ENCODE data around the gene MGAT1. TPM values are rescaled to one million over a fixed set of nuclear protein-coding genes. Genes with fewer than 3 reads are reported as not detected.

Gene MGAT1
- polyA plus RNA-seq, 3 donors: 231 to 523 (median 385) TPM

DNA sequence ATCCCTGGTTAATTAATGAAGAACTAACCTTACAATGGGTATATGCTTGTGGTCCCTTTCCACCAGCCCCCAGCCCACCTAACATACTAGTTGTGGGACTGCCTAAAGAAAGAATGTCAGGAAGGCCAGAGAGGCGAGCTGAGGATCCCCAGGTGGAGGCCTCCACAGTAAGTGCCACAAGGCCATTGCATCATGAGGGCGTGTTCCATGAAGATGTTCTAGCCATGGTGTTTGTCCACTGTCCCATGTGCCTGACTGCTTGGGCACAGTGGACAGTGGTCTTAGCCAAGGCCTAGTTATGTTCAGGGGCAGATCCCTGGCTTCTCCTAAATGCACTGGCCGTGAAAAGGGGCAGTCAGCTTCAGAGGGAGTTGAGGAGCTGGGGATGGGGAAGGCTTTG, 37.3 kb upstream of the MGAT1 start:
- no peaks in the 10 kb centered on the region for H3K79me2 ChIP-seq (ENCODE audit: insufficient read depth, low read length)
- Mint-ChIP-seq H3K4me3 (no peak overlapping the region), H3K9me3 (peaks cover 0 to 6% (median 3%) of the 10 kb centered on the region in 7 donors), H3K36me3 (peaks cover 24 to 28% of the 10 kb centered on the region in 2 donors), H3K4me1 (peaks cover 2% of the 10 kb centered on the region), H3K27ac (peak overlapping the region in 1 of 7 donors; percentile 68), H3K27me3 (ENCODE audit: low read depth in 3 of 3) (peaks cover 0 to 3% (median 0%) of the 10 kb centered on the region in 3 donors)
- H3K27me3 ChIP-seq (ENCODE audit: control insufficient read depth in 2 of 2, insufficient read depth in 2 of 2, low read length in 2 of 2): no peaks in the 10 kb centered on the region
- DNase-seq: no peak
- no peak overlapping the region for H3K9ac ChIP-seq (ENCODE audit: insufficient read depth, low read length, poor library complexity, severe bottlenecking)
- H3K36me3 ChIP-seq (replicated peaks in 1 of 2; ENCODE audit: control insufficient read depth in 1 of 2, insufficient read depth in 2 of 2, low read length in 2 of 2): peaks cover 20 to 34% of the 10 kb centered on the region in 2 donors
- H3K9me3 ChIP-seq (replicated peaks in 1 of 2; ENCODE audit: control insufficient read depth in 1 of 2, insufficient read depth in 1 of 2, low read length in 2 of 2): no peaks in the 10 kb centered on the region
- 88% methylated on average over 3 of the region's 3 CpGs for WGBS (ENCODE audit: insufficient coverage)
- no peak overlapping the region for H3K4me3 ChIP-seq (replicated peaks in 1 of 3; ENCODE audit: low read depth in 2 of 3, low read length in 3 of 3)
- TF ChIP-seq CTCF (IDR thresholded peaks at IDR 0.05): no peak
- no peaks in the 10 kb centered on the region for H4K20me1 ChIP-seq (ENCODE audit: insufficient read depth, low read length)
- no peak overlapping the region for H3K27ac ChIP-seq (ENCODE audit: low read depth in 1 of 2, low read length in 2 of 2)
- H3K4me1 ChIP-seq (ENCODE audit: control insufficient read depth in 1 of 2, insufficient read depth in 2 of 2, low read length in 2 of 2): no peaks in the 10 kb centered on the region
- H2AFZ ChIP-seq (ENCODE audit: insufficient read depth, low read depth, low read length, poor library complexity, severe bottlenecking): no peak overlapping the region
- no peak overlapping the region for H3K4me2 ChIP-seq (replicated peaks; ENCODE audit: extremely low read depth, low read length, poor library complexity, severe bottlenecking)
- intact Hi-C loops (cut with micrococcal nuclease): loop anchor here in 1 of 2 donors (5.0 kb wide), 1 partner anchor 38 kb away; the partner anchor contains the start of gene MGAT1

- Mint-ChIP-seq H3K27me3 (ENCODE audit: low read depth in 3 of 3) (peaks cover 0 to 2% (median 0%) of the 10 kb centered on the region in 3 donors), H3K4me1 (peaks cover 4% of the 10 kb centered on the region), H3K27ac (no peak overlapping the region), H3K36me3 (peaks cover 31 to 35% of the 10 kb centered on the region in 2 donors), H3K4me3 (no peak overlapping the region), H3K9me3 (peaks cover 0 to 4% (median under 1%) of the 10 kb centered on the region in 7 donors)
- H3K4me2 ChIP-seq (replicated peaks; ENCODE audit: extremely low read depth, low read length, poor library complexity, severe bottlenecking): no peak overlapping the region
- WGBS (ENCODE audit: insufficient coverage): 100% methylated on average over 2 of the region's 2 CpGs
- no peaks in the 10 kb centered on the region for H3K27me3 ChIP-seq (ENCODE audit: control insufficient read depth in 2 of 2, insufficient read depth in 2 of 2, low read length in 2 of 2)
- peaks cover 26 to 41% of the 10 kb centered on the region in 2 donors for H3K36me3 ChIP-seq (replicated peaks in 1 of 2; ENCODE audit: control insufficient read depth in 1 of 2, insufficient read depth in 2 of 2, low read length in 2 of 2)
- H3K9me3 ChIP-seq (replicated peaks in 1 of 2; ENCODE audit: control insufficient read depth in 1 of 2, insufficient read depth in 1 of 2, low read length in 2 of 2): no peaks in the 10 kb centered on the region
- H3K4me3 ChIP-seq (replicated peaks in 1 of 3; ENCODE audit: low read depth in 2 of 3, low read length in 3 of 3): no peak overlapping the region
- intact Hi-C loops (cut with micrococcal nuclease): loop anchor here in 1 of 2 donors (5.0 kb wide), 1 partner anchor 37 kb away; the partner anchor contains the start of gene MGAT1
- no peak for TF ChIP-seq CTCF (IDR thresholded peaks at IDR 0.05)
- H3K9ac ChIP-seq (ENCODE audit: insufficient read depth, low read length, poor library complexity, severe bottlenecking): no peak overlapping the region
- peaks cover 1% of the 10 kb centered on the region for H3K79me2 ChIP-seq (ENCODE audit: insufficient read depth, low read length)
- H3K27ac ChIP-seq (ENCODE audit: low read depth in 1 of 2, low read length in 2 of 2): no peak overlapping the region
- no peaks in the 10 kb centered on the region for H3K4me1 ChIP-seq (ENCODE audit: control insufficient read depth in 1 of 2, insufficient read depth in 2 of 2, low read length in 2 of 2)
- H4K20me1 ChIP-seq (ENCODE audit: insufficient read depth, low read length): peaks cover 5% of the 10 kb centered on the region
- no peak for DNase-seq
- H2AFZ ChIP-seq (ENCODE audit: insufficient read depth, low read depth, low read length, poor library complexity, severe bottlenecking): no peak overlapping the region
Observed at GRCh38 chr5:180839227-180839626, 36.6 kb upstream of the MGAT1 start.
